Prostate gland (tissue), 2 donors: ENCODE results near the gene MAP2K3.
"Not testable (repeated sequence)": the region's sequence is repeated elsewhere in the genome, so short reads cannot be mapped to it uniquely, and the experiment has no call there.

ENCODE experiments used
- POLR2A ChIP-seq: fragments of 450-650 bp; IDR thresholded peaks from one replicate; pipeline ENCODE4 v1.6.1; 2016; ENCODE audit warnings: antibody characterized with exemption, mild to moderate bottlenecking
- TF ChIP-seq, protein P1 (sequence below), 4 experiments: fragments of 200-600 bp in 2 of 4; fragments of 450-650 bp in 2 of 4; sonication (generic) in 2 of 4; IDR thresholded peaks; 1 replicate in 3 of 4; 2 replicates in 1 of 4; pipeline ENCODE4 v1.5.1; 2016 to 2019; ENCODE audit warnings: antibody characterized with exemption in 4 of 4, mild to moderate bottlenecking in 2 of 4, moderate library complexity in 2 of 4

DNA sequence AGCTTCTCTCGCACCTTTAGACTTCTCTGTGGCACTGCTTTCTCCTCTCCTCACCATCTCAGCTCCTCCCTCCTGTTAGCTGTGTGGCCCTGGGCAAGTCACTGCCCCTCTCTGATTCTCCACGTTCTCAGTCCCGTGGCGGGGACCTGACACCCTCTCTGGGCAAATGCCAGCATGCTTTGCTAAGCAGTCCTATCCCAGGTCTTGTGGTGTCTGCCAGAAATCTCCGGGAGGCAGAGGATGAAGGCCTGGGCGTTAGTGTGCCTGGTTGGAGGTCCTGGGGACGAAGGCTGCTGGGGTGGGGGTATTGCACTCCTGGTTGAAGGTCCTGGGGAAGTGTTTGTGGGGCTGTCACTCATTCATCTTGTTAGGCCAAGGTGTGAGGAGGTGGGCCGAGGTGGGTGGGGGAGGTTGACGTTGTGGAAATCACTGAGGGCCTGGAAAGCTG, 37.3 kb downstream of the MAP2K3 start:
- TF ChIP-seq, protein P1, sequence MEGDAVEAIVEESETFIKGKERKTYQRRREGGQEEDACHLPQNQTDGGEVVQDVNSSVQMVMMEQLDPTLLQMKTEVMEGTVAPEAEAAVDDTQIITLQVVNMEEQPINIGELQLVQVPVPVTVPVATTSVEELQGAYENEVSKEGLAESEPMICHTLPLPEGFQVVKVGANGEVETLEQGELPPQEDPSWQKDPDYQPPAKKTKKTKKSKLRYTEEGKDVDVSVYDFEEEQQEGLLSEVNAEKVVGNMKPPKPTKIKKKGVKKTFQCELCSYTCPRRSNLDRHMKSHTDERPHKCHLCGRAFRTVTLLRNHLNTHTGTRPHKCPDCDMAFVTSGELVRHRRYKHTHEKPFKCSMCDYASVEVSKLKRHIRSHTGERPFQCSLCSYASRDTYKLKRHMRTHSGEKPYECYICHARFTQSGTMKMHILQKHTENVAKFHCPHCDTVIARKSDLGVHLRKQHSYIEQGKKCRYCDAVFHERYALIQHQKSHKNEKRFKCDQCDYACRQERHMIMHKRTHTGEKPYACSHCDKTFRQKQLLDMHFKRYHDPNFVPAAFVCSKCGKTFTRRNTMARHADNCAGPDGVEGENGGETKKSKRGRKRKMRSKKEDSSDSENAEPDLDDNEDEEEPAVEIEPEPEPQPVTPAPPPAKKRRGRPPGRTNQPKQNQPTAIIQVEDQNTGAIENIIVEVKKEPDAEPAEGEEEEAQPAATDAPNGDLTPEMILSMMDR (IDR thresholded peaks at IDR 0.05), result not testable (repeated sequence)
- TF ChIP-seq POLR2A, result not testable (repeated sequence)
